DND-41 (cell line): ENCODE results near the gene GPD1L.

Source experiments
- ATAC-seq: fragments of 200-7000 bp; cut with Tn5 transposase; 3 replicates; pipeline ENCODE4 v1.9.1; 2021; ENCODE audit warnings: low read depth; ENCODE audit not compliant: insufficient read depth
- DNase-seq: peaks from one replicate; pipeline ENCODE4 v3.0.0-alpha.2; 2020
- H2AFZ ChIP-seq: 2 replicates; pipeline ENCODE4 v1.6.0; 2012; ENCODE audit warnings: low read depth, low read length
- H3K27ac ChIP-seq: 2 replicates; pipeline ENCODE4 v1.5.1; 2012; ENCODE audit warnings: low read length, inconsistent platforms
- H3K27me3 ChIP-seq: fragments of 200-600 bp; sonication (generic); 2 replicates; pipeline ENCODE4 v1.6.0; 2012; ENCODE audit warnings: low read length, mild to moderate bottlenecking, inconsistent platforms; ENCODE audit not compliant: insufficient read depth, poor library complexity
- H3K36me3 ChIP-seq: 2 replicates; pipeline ENCODE4 v1.5.1; 2012; ENCODE audit warnings: low read length, inconsistent platforms; ENCODE audit not compliant: insufficient read depth
- H3K4me1 ChIP-seq: 2 replicates; pipeline ENCODE4 v1.5.1; 2012; ENCODE audit warnings: mild to moderate bottlenecking, low read length; ENCODE audit not compliant: insufficient read depth
- H3K4me2 ChIP-seq: 2 replicates; pipeline ENCODE4 v1.6.0; 2012; ENCODE audit warnings: mild to moderate bottlenecking, moderate library complexity, low read length, inconsistent platforms; ENCODE audit not compliant: insufficient read depth
- H3K4me3 ChIP-seq, 2 experiments: fragments of 200-600 bp in 1 of 2; shearing (Covaris generic) in 1 of 2; 2 replicates each; pipeline ENCODE4 v1.5.1; 2012 to 2016; ENCODE audit warnings: inconsistent platforms in 2 of 2, low read length in 2 of 2, mild to moderate bottlenecking in 2 of 2, low read depth in 1 of 2, moderate library complexity in 1 of 2
- H3K79me2 ChIP-seq: 2 replicates; pipeline ENCODE4 v1.6.0; 2012; ENCODE audit warnings: low read length, inconsistent platforms; ENCODE audit not compliant: insufficient read depth
- H3K9ac ChIP-seq: 2 replicates; pipeline ENCODE4 v1.6.0; 2012; ENCODE audit warnings: low read depth, mild to moderate bottlenecking, inconsistent platforms, low read length, moderate library complexity
- H3K9me3 ChIP-seq: 2 replicates; pipeline ENCODE4 v1.5.1; 2012; ENCODE audit warnings: low read length, moderate library complexity, mild to moderate bottlenecking, inconsistent platforms; ENCODE audit not compliant: insufficient read depth, severe bottlenecking
- H4K20me1 ChIP-seq: 2 replicates; pipeline ENCODE4 v1.6.0; 2012; ENCODE audit warnings: low read length; ENCODE audit not compliant: insufficient read depth
- EZH2 ChIP-seq: IDR thresholded peaks from 3 replicates; pipeline ENCODE4 v1.6.1; 2012; ENCODE audit warnings: borderline replicate concordance, low read depth, mild to moderate bottlenecking, moderate library complexity, low read length, inconsistent platforms; ENCODE audit not compliant: severe bottlenecking
- TF ChIP-seq, protein P1 (sequence below): IDR thresholded peaks from 2 replicates; pipeline ENCODE4 v1.5.1; 2012; ENCODE audit warnings: borderline replicate concordance, low read length, moderate library complexity, mild to moderate bottlenecking; ENCODE audit not compliant: poor library complexity, severe bottlenecking; ENCODE audit errors: extremely low read depth

Gene GPD1L

GRCh38 chr3:32076566-32076965 lies 29.9 kb upstream of the GPD1L start:
- H3K9me3 ChIP-seq, result no peaks in the 10 kb centered on the region
- no peaks in the 10 kb centered on the region for H4K20me1 ChIP-seq
- ATAC-seq (no peak), DNase-seq (no peak)
- TF ChIP-seq EZH2, result no peak
- TF ChIP-seq, protein P1, sequence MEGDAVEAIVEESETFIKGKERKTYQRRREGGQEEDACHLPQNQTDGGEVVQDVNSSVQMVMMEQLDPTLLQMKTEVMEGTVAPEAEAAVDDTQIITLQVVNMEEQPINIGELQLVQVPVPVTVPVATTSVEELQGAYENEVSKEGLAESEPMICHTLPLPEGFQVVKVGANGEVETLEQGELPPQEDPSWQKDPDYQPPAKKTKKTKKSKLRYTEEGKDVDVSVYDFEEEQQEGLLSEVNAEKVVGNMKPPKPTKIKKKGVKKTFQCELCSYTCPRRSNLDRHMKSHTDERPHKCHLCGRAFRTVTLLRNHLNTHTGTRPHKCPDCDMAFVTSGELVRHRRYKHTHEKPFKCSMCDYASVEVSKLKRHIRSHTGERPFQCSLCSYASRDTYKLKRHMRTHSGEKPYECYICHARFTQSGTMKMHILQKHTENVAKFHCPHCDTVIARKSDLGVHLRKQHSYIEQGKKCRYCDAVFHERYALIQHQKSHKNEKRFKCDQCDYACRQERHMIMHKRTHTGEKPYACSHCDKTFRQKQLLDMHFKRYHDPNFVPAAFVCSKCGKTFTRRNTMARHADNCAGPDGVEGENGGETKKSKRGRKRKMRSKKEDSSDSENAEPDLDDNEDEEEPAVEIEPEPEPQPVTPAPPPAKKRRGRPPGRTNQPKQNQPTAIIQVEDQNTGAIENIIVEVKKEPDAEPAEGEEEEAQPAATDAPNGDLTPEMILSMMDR, result no peak
- no peaks in the 10 kb centered on the region for H3K36me3 ChIP-seq
- no peak overlapping the region for H2AFZ ChIP-seq
- H3K27ac ChIP-seq, result no peak overlapping the region
- H3K4me3 ChIP-seq, result no peak overlapping the region
- no peak overlapping the region for H3K9ac ChIP-seq
- no peaks in the 10 kb centered on the region for H3K79me2 ChIP-seq
- H3K4me2 ChIP-seq, result no peak overlapping the region
- H3K27me3 ChIP-seq, result no peaks in the 10 kb centered on the region
- H3K4me1 ChIP-seq, result no peaks in the 10 kb centered on the region

DNA sequence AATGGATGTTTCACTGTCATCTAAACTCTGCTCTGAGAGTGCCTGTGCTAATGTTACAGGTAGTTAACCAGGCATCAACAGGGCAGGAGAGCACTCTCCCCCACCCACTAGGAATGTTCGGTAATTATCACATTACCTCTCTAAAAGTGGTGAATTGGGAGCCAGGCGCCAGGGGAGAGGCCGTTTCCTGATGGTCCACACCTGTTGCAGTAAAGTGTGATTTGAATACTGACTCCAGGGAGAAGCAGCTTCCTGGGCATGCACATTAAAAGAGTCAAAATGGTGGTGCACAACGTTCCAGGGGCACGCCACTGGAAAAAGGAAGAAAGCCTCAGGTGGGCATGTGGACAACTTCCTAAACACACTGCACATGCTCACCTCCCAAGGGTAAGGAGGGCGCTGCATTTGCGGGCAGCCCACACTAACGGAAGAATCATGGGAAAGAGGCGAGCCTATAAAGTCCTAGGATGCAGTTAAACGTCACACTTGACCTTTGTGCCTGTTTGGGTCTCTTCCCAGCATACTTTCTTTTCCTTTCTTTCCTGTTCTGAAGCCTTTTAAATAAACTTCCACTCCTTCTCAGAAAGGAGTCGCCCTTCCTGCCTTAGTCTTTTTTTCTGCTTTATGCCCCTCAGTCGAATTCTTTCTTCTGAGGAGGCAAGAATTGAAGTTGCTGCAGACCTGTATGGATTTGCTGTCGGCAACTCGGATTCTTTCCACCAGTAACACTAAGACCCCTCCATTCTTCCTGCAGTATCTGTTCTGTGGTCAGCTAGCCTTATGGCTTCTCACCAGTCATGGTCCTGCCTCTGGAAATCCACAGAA lies 28.9 kb upstream of the GPD1L start:
- Histone ChIP-seq H3K27ac (no peak overlapping the region), H3K79me2 (no peaks in the 10 kb centered on the region), H3K27me3 (no peaks in the 10 kb centered on the region), H3K4me2 (no peak overlapping the region), H3K36me3 (no peaks in the 10 kb centered on the region), H4K20me1 (no peaks in the 10 kb centered on the region), H3K9me3 (no peaks in the 10 kb centered on the region), H3K4me1 (no peaks in the 10 kb centered on the region), H3K9ac (no peak overlapping the region), H3K4me3 (no peak overlapping the region), H2AFZ (no peak overlapping the region)
- no peak for DNase-seq
- no peak for TF ChIP-seq EZH2
- TF ChIP-seq, protein P1, result no peak
- ATAC-seq, result no peak

DNA sequence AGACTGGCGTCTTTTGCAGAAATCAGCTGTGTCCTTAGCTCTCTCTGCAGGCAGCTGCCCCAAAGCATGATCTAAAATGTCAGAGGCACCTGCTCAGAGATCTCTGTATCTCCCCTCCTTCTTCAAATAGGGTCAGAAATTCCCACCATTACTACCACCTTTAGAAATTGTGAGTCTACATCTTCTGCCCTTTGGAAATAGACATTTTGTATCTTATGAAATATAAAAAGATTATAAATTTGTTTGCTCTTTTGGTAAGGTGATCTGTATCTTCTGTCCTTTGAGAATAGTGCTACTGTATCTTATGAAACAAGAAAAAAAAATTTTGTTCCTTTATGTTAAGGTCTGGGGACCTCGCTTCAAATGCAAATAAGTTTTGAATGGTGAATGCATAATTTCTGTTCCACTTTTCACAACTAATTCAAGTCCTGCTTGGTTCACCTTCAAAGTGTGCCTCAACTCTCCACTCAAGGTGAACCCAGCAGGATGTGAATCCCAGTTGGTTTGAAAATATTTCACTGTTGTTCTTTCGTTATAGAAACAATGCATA lies 28.3 kb upstream of the GPD1L start:
- no peak overlapping the region for H3K27ac ChIP-seq
- DNase-seq, result no peak
- no peaks in the 10 kb centered on the region for H3K4me1 ChIP-seq
- no peak overlapping the region for H2AFZ ChIP-seq
- ATAC-seq, result no peak
- no peaks in the 10 kb centered on the region for H3K36me3 ChIP-seq
- H3K9ac ChIP-seq, result no peak overlapping the region
- TF ChIP-seq, protein P1, result no peak
- no peak for TF ChIP-seq EZH2
- H3K27me3 ChIP-seq, result no peaks in the 10 kb centered on the region
- H4K20me1 ChIP-seq, result no peaks in the 10 kb centered on the region
- H3K79me2 ChIP-seq, result no peaks in the 10 kb centered on the region
- H3K9me3 ChIP-seq, result no peaks in the 10 kb centered on the region
- no peak overlapping the region for H3K4me3 ChIP-seq
- H3K4me2 ChIP-seq, result no peak overlapping the region
